Upper lobe of right lung (tissue), 1 donor: ENCODE measurements around the gene EXOC2. TPM values are rescaled to one million over a fixed set of nuclear protein-coding genes. Genes with fewer than 3 reads are reported as not detected.

Experiments
- ATAC-seq: fragments of 200-7000 bp; cut with Tn5 transposase; one replicate; pipeline ENCODE4 v1.9.1; 2020; ENCODE audit warnings: mild to moderate bottlenecking, moderate library complexity
- DNase-seq: peaks from one replicate; pipeline ENCODE4 v3.0.0-alpha.2; 2020
- H3K27ac ChIP-seq: fragments of 200-600 bp; one replicate; pipeline ENCODE4 v1.8.0; 2022
- H3K27me3 ChIP-seq: fragments of 200-600 bp; one replicate; pipeline ENCODE4 v1.8.0; 2022; ENCODE audit warnings: mild to moderate bottlenecking
- H3K36me3 ChIP-seq: fragments of 200-600 bp; one replicate; pipeline ENCODE4 v1.8.0; 2022
- H3K4me1 ChIP-seq: fragments of 200-600 bp; one replicate; pipeline ENCODE4 v1.8.0; 2022
- H3K4me3 ChIP-seq: fragments of 200-600 bp; one replicate; pipeline ENCODE4 v1.8.0; 2022; ENCODE audit warnings: mild to moderate bottlenecking
- H3K9me3 ChIP-seq: fragments of 200-600 bp; one replicate; pipeline ENCODE4 v1.8.0; 2022
- intact Hi-C: fragments of 100-400 bp; cut with DNase I; formaldehyde crosslinking; loops from one replicate; pipeline ENCODE4 v1.11.0; 2022
- total RNA-seq: library from RNA; stranded (reverse); fragmentation: NEBNext Ultra II Directional; extraction: Animal tissue kit (Norgen Biotek cat#: 25700); gene quantifications from one replicate; pipeline ENCODE4 v1.2.1, GENCODE V29; 2021
- TF ChIP-seq, protein P1 (sequence below): fragments of 200-600 bp; IDR thresholded peaks from one replicate; pipeline ENCODE4 v1.8.0; 2022; ENCODE audit warnings: antibody characterized with exemption
- donor health status: DM: no; HTN: yes; CAD: no; lungs with severe emphysema.

Gene EXOC2
- total RNA-seq, 1 donor from 2014 or later = 31.2 TPM

GRCh38 chr6:474453-475185, 218.3 kb downstream of the EXOC2 start:
- TF ChIP-seq, protein P1, sequence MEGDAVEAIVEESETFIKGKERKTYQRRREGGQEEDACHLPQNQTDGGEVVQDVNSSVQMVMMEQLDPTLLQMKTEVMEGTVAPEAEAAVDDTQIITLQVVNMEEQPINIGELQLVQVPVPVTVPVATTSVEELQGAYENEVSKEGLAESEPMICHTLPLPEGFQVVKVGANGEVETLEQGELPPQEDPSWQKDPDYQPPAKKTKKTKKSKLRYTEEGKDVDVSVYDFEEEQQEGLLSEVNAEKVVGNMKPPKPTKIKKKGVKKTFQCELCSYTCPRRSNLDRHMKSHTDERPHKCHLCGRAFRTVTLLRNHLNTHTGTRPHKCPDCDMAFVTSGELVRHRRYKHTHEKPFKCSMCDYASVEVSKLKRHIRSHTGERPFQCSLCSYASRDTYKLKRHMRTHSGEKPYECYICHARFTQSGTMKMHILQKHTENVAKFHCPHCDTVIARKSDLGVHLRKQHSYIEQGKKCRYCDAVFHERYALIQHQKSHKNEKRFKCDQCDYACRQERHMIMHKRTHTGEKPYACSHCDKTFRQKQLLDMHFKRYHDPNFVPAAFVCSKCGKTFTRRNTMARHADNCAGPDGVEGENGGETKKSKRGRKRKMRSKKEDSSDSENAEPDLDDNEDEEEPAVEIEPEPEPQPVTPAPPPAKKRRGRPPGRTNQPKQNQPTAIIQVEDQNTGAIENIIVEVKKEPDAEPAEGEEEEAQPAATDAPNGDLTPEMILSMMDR = no peak
- Histone ChIP-seq H3K4me1 (no peaks in the 10 kb centered on the region), H3K9me3 (no peaks in the 10 kb centered on the region), H3K27me3 (no peaks in the 10 kb centered on the region), H3K4me3 (no peak overlapping the region), H3K27ac (no peak overlapping the region), H3K36me3 (no peaks in the 10 kb centered on the region)
- ATAC-seq (peak; percentile 76), DNase-seq (no peak)
- intact Hi-C loops = no loop called here

DNA sequence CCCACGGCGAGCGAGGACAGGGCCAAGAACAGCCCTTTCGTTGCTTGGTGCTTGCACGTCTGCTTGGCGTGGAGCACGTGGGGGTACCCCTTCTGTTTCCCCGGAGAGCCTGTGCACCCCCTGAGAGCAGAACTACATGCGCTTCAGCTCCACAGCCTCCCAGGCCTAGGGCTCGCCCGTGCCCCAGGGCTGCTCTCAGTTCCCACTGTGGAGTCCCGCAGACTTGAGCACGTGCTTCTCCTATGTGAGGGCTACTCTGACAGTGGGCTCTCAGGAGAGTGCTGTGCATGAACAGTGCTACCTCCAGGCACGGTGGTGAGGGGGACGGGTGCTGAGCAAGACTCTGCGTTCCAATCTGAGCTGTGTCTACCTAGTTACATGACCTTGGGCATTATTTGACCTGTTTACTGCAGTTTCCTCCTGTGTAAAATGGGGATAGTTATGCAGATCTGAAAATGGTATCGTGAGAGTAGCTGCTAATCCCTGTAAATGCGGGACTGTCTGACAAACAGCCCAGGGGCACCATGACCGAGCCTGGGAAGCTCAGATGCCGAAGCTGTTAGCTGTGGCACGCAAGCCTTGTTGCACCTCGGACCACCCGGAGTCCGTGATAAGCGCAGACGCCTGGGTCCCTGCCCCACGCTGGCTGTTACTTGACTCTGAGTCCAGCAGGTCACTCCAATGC, 219.0 kb downstream of the EXOC2 start:
- Histone ChIP-seq H3K4me3 (no peak overlapping the region), H3K27ac (no peak overlapping the region), H3K4me1 (no peaks in the 10 kb centered on the region), H3K36me3 (no peaks in the 10 kb centered on the region), H3K9me3 (no peaks in the 10 kb centered on the region), H3K27me3 (no peaks in the 10 kb centered on the region)
- DNase-seq (no peak), ATAC-seq (peak; percentile 26)
- TF ChIP-seq, protein P1 = no peak
- intact Hi-C loops = no loop called here

- H3K27me3 ChIP-seq = no peaks in the 10 kb centered on the region
Measured at GRCh38 chr6:473356-473755, 219.6 kb downstream of the EXOC2 start.

DNA sequence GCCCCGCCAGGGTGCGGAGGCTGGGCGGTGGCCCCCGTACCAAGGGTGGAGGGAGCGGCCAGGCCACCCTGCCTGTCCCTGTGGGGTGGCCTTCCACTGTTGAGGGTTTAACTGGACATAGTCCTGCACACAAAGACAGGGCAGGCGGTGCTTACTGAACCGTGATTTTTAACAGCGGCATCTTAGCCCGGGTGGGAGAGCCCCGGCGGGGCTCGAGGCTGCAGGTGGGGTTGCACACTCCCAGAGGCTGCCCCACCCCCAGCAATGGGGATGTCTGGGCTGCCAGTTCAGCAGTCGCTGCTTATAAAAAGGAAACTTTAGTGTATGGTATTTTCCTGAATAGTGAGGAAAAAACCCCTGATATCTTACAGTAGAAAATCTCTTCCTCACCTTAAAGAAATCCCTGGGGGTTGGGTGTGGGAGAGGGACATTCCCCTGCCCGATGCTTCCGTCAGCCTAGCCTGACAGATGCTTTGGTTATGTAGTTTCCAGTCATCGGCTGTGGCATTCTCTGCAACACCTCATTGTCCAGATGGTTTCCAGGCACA, 222.0 kb downstream of the EXOC2 start:
- intact Hi-C loops = no loop called here

More at GRCh38 chr6:473356-473755, 219.6 kb downstream of the EXOC2 start:
- Histone ChIP-seq H3K9me3 (no peaks in the 10 kb centered on the region), H3K27ac (no peak overlapping the region), H3K4me1 (no peaks in the 10 kb centered on the region), H3K4me3 (no peak overlapping the region), H3K36me3 (no peaks in the 10 kb centered on the region)
- intact Hi-C loops = no loop called here
- ATAC-seq (no peak), DNase-seq (no peak)
- TF ChIP-seq, protein P1 = no peak

DNA sequence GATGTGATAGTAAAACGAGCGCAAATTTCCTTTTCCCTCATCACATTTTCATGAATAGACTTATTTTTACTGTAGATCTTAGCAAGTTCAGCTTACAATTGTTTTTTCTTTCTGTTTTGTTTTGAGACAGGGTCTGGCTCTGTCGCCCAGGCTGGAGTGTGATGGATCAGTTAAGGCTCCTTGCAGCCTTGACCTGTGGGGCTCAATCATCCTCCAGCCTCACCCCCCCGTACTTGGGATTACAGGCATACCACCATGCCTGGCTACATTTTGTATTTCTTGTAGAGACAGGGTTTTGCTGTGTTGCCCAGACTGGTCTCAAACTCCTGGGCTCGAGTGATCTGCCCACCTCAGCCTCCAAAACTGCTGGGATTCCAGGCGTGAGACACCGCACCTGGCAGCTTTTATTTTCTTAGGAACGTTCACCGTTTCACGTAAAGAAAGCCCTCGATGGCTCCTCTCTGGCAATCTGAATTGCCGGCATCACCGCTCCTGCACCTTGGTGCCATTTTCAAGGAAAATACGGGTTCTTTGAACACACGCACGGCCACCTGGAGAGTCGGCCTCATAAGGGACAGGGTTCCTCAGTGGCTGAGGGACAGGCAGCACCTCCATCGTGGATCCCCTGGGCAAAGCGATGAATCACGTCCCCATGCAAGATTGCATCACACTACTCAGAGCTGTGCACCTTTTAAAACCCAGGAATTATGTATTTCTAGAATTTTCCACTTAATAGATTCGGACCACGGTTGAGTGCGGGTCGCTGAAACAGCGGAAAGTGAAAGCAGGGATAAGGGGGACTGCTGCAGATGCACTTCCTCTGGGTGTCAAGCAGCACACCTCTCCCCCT, 222.7 kb downstream of the EXOC2 start:
- H3K27ac ChIP-seq = no peak overlapping the region
- intact Hi-C loops = no loop called here
- no peak for DNase-seq
- ATAC-seq = no peak
- H3K36me3 ChIP-seq = no peaks in the 10 kb centered on the region
- H3K4me3 ChIP-seq = no peak overlapping the region
- TF ChIP-seq, protein P1 = no peak
- H3K4me1 ChIP-seq = no peaks in the 10 kb centered on the region
- H3K27me3 ChIP-seq = peaks cover 7% of the 10 kb centered on the region
- H3K9me3 ChIP-seq = no peaks in the 10 kb centered on the region

More for the DNA sequence above, 222.0 kb downstream of the EXOC2 start:
- no peaks in the 10 kb centered on the region for H3K36me3 ChIP-seq
- no peaks in the 10 kb centered on the region for H3K9me3 ChIP-seq
- peaks cover 1% of the 10 kb centered on the region for H3K27me3 ChIP-seq
- H3K27ac ChIP-seq = no peak overlapping the region
- DNase-seq = no peak
- ATAC-seq = no peak
- TF ChIP-seq, protein P1 = no peak
- H3K4me1 ChIP-seq = no peaks in the 10 kb centered on the region
- H3K4me3 ChIP-seq = no peak overlapping the region
